ENCODE measurements around the gene NTM.
"Not testable (repeated sequence)": the region's sequence is repeated elsewhere in the genome, so short reads cannot be mapped to it uniquely, and the experiment has no call there.

DNA sequence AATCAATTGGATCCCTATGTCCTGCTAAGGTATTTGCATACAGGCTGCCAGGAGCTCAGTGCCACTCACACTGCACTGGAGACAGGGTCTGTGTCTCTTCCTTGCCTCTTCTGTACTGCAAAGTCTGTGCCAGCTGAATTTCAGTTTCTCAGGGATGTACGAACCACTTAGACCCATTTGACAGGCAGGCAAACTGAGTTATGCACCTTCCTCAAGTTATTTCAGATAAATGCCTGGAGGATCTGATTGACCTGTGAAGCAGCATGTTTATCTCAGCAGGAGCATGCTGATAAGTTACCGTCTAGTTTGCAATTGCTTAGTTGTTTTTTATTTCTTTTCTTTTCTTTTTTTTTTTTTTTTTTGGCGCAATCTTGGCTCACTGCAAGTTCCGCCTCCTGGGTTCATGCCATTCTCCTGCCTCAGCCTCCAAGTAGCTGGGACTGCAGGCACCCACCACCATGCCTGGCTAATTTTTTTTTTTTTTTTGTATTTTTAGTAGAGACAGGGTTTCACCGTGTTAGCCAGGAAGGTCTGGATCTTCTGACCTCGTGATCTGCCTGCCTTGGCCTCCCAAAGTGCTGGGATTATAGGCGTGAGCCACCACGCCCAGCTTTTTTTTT lies 54.0 kb downstream of the NTM start:
- TF ChIP-seq POLR2AphosphoS5, POLR2A (IDR thresholded peaks at IDR 0.05; ENCODE audit: low read depth, low read length): not testable (repeated sequence)

Measured in GM12892 (cell line).